HepG2 (cell line): ENCODE measurements around the gene CCDC142. TPM values are rescaled to one million over a fixed set of nuclear protein-coding genes. Genes with fewer than 3 reads are reported as not detected.

Experiments
- ASH2L ChIP-seq: fragments of 300-600, 200-600 bp; sonication (generic); IDR thresholded peaks from 2 replicates; pipeline ENCODE4 v1.7.0; 2017; ENCODE audit warnings: low read depth, mild to moderate bottlenecking, moderate library complexity, mixed read lengths, low read length; ENCODE audit not compliant: insufficient read length
- FOXA1 ChIP-seq, 2 experiments: fragments of 450-650 bp in 1 of 2; sonication (generic) in 1 of 2; formaldehyde crosslinking in 1 of 2; IDR thresholded peaks; 2 replicates each; pipeline versions ENCODE4 v1.4.0 to v1.6.1; 2016 to 2020; ENCODE audit warnings: missing genetic modification reagents in 1 of 2
- HMG20A ChIP-seq: IDR thresholded peaks from 2 replicates; pipeline ENCODE4 v1.6.1; 2016; ENCODE audit warnings: borderline replicate concordance
- HNRNPK ChIP-seq: fragments of 200-400 bp; formaldehyde crosslinking; IDR thresholded peaks from 2 replicates; pipeline ENCODE4 v1.6.1; 2018; ENCODE audit warnings: low read length, low read depth, moderate library complexity, mild to moderate bottlenecking; ENCODE audit not compliant: poor library complexity, severe bottlenecking
- KMT2B ChIP-seq: IDR thresholded peaks from 2 replicates; pipeline ENCODE4 v1.6.1; 2016; ENCODE audit warnings: missing genetic modification reagents, missing compliant biosample characterization
- MEIS1 ChIP-seq: sonication (generic); formaldehyde crosslinking; IDR thresholded peaks from 2 replicates; pipeline ENCODE4 v1.9.0; 2021; ENCODE audit warnings: mild to moderate bottlenecking, missing genetic modification reagents, moderate library complexity, borderline replicate concordance
- PCBP1 ChIP-seq: fragments of 200-400 bp; formaldehyde crosslinking; IDR thresholded peaks from 2 replicates; pipeline ENCODE4 v1.6.1; 2017; ENCODE audit warnings: mild to moderate bottlenecking, low read depth, low read length, borderline replicate concordance
- SALL2 ChIP-seq: sonication (generic); formaldehyde crosslinking; IDR thresholded peaks from 2 replicates; pipeline ENCODE4 v1.8.1; 2023; ENCODE audit warnings: mild to moderate bottlenecking, missing genetic modification reagents, inconsistent platforms
- SMAD3 ChIP-seq: sonication (generic); formaldehyde crosslinking; IDR thresholded peaks from 2 replicates; pipeline ENCODE4 v1.4.0; 2020; ENCODE audit warnings: missing genetic modification reagents
- YEATS4 ChIP-seq: sonication (generic); formaldehyde crosslinking; IDR thresholded peaks from 2 replicates; pipeline ENCODE4 v1.4.0; 2020; ENCODE audit warnings: missing genetic modification reagents, borderline replicate concordance
- ZNF143 ChIP-seq: sonication (generic); formaldehyde crosslinking; IDR thresholded peaks from 2 replicates; pipeline ENCODE4 v1.4.0; 2020; ENCODE audit warnings: missing genetic modification reagents
- ZNF225 ChIP-seq: sonication (generic); formaldehyde crosslinking; IDR thresholded peaks from 2 replicates; pipeline ENCODE4 v1.4.0; 2020; ENCODE audit warnings: mild to moderate bottlenecking, missing genetic modification reagents
- ZNF431 ChIP-seq: sonication (generic); formaldehyde crosslinking; IDR thresholded peaks from 2 replicates; pipeline ENCODE4 v1.9.0; 2022; ENCODE audit warnings: missing genetic modification reagents, low read depth, mild to moderate bottlenecking, borderline replicate concordance
- ZNF629 ChIP-seq: sonication (generic); formaldehyde crosslinking; conservative IDR thresholded peaks from 2 replicates; pipeline ENCODE4 v1.5.0; 2020; ENCODE audit warnings: missing genetic modification reagents
- ZNF724P ChIP-seq: sonication (generic); formaldehyde crosslinking; IDR thresholded peaks from 2 replicates; pipeline ENCODE4 v1.8.0; 2022; ENCODE audit warnings: missing genetic modification reagents, borderline replicate concordance
- polyA plus RNA-seq, 8 experiments: library from polyadenylated mRNA; depleted of rRNA in 3 of 8; stranded (reverse) in 7 of 8; unstranded in 1 of 8; fragments of >200 nt; fragmentation: Illumina TruSeq in 4 of 8; extraction: Trizol in 4 of 8; gene quantifications; 2 replicates each; pipeline versions ENCODE4 v1.2.1 to v1.2.3, GENCODE V29; 2011 to 2016; ENCODE audit warnings: low read depth in 4 of 8, missing spikeins in 1 of 8, mixed read lengths in 1 of 8; ENCODE audit not compliant: insufficient read depth in 1 of 8
- total RNA-seq, 5 experiments: library from RNA; depleted of rRNA; stranded (reverse); fragments of >200 nt; fragmentation: Illumina TruSeq; extraction: Trizol; gene quantifications; 2 replicates each; pipeline ENCODE4 v1.2.3, GENCODE V29; 2016; ENCODE audit warnings: low read depth in 1 of 5
- TF ChIP-seq, protein P1 (sequence below): IDR thresholded peaks from 2 replicates; pipeline ENCODE4 v1.6.1; 2012; ENCODE audit warnings: inconsistent platforms
- TF ChIP-seq, protein P2 (sequence below): sonication (generic); formaldehyde crosslinking; IDR thresholded peaks from 2 replicates; pipeline ENCODE4 v1.4.0; 2020; ENCODE audit warnings: low read depth, mild to moderate bottlenecking, missing genetic modification reagents
- TF ChIP-seq, protein P3 (sequence below): sonication (generic); formaldehyde crosslinking; IDR thresholded peaks from 2 replicates; pipeline ENCODE4 v1.4.0; 2020; ENCODE audit warnings: missing genetic modification reagents, borderline replicate concordance
- TF ChIP-seq, protein P4 (sequence below): sonication (generic); formaldehyde crosslinking; IDR thresholded peaks from 2 replicates; pipeline ENCODE4 v1.8.1; 2023; ENCODE audit warnings: mild to moderate bottlenecking, missing genetic modification reagents
- TF ChIP-seq, protein P5 (sequence below): sonication (generic); formaldehyde crosslinking; IDR thresholded peaks from 2 replicates; pipeline ENCODE4 v1.4.0; 2020; ENCODE audit warnings: missing genetic modification reagents

CCDC142 gene
- total and polyA plus RNA-seq, 2 of the 13 experiments (the other 11 are each of a cell fraction or from before 2014, with no cell fraction given): 14.7 to 30.4 TPM

DNA sequence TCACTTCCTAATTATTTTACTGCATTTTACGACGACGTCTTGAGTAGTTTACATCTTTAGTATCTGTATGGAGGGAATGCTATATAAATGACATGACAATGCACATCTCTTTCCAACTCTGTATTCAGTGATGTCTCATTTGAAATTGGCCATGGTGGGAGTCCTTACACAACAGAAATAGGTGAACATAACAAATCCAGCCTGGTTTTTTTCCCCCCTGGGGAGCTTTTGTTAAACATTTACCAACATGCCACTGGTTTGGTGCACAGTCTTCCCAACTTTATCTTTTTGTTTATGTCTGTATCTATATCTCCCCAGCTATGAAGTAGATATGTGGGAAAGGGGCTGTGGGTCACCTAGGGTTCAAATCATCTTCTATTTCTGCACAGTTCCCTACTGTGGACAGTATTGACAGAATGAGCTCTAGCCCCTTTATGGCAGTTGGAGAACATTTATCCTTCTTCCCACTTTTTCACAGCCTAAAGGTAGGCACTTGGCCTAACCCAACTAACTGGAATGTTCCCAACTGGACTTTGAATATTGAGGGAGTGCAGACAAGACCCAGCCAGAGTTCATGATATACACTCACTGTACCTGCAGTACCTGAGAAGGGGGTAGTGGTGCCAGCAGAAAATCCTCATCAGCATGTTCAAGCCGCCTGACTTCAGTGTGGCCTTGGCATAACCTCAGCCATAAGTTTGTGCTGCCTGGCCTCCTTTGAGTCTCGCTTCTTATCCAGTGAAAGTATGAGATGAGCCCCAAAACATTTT, 35.4 kb downstream of the CCDC142 start (continued):
- TF ChIP-seq SALL2 (CRISPR knock-in tag): no peak
- TF ChIP-seq, protein P1, sequence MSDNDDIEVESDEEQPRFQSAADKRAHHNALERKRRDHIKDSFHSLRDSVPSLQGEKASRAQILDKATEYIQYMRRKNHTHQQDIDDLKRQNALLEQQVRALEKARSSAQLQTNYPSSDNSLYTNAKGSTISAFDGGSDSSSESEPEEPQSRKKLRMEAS: no peak
- TF ChIP-seq YEATS4 (CRISPR knock-in tag): no peak
- TF ChIP-seq ZNF431 (CRISPR knock-in tag): no peak
- peak; percentile 74; the same call in 1 of the 2 replicates for TF ChIP-seq SMAD3 (CRISPR knock-in tag)
- peak; percentile 62 for TF ChIP-seq HMG20A (CRISPR knock-in tag)
- TF ChIP-seq KMT2B (CRISPR knock-in tag): no peak
- no peak for TF ChIP-seq MEIS1 (CRISPR knock-in tag)
- TF ChIP-seq, protein P2, sequence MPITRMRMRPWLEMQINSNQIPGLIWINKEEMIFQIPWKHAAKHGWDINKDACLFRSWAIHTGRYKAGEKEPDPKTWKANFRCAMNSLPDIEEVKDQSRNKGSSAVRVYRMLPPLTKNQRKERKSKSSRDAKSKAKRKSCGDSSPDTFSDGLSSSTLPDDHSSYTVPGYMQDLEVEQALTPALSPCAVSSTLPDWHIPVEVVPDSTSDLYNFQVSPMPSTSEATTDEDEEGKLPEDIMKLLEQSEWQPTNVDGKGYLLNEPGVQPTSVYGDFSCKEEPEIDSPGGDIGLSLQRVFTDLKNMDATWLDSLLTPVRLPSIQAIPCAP (CRISPR knock-in tag): no peak
- no peak for TF ChIP-seq ZNF629 (CRISPR knock-in tag)
- TF ChIP-seq PCBP1: no peak
- TF ChIP-seq, protein P3, sequence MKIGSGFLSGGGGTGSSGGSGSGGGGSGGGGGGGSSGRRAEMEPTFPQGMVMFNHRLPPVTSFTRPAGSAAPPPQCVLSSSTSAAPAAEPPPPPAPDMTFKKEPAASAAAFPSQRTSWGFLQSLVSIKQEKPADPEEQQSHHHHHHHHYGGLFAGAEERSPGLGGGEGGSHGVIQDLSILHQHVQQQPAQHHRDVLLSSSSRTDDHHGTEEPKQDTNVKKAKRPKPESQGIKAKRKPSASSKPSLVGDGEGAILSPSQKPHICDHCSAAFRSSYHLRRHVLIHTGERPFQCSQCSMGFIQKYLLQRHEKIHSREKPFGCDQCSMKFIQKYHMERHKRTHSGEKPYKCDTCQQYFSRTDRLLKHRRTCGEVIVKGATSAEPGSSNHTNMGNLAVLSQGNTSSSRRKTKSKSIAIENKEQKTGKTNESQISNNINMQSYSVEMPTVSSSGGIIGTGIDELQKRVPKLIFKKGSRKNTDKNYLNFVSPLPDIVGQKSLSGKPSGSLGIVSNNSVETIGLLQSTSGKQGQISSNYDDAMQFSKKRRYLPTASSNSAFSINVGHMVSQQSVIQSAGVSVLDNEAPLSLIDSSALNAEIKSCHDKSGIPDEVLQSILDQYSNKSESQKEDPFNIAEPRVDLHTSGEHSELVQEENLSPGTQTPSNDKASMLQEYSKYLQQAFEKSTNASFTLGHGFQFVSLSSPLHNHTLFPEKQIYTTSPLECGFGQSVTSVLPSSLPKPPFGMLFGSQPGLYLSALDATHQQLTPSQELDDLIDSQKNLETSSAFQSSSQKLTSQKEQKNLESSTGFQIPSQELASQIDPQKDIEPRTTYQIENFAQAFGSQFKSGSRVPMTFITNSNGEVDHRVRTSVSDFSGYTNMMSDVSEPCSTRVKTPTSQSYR (CRISPR knock-in tag): peak; percentile 47; the same call in 1 of the 2 replicates
- peak; percentile 97 for TF ChIP-seq ASH2L
- no peak for TF ChIP-seq ZNF225 (CRISPR knock-in tag)
- TF ChIP-seq, protein P4, sequence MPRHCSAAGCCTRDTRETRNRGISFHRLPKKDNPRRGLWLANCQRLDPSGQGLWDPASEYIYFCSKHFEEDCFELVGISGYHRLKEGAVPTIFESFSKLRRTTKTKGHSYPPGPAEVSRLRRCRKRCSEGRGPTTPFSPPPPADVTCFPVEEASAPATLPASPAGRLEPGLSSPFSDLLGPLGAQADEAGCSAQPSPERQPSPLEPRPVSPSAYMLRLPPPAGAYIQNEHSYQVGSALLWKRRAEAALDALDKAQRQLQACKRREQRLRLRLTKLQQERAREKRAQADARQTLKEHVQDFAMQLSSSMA (CRISPR knock-in tag): no peak
- TF ChIP-seq HNRNPK: no peak
- TF ChIP-seq, protein P5, sequence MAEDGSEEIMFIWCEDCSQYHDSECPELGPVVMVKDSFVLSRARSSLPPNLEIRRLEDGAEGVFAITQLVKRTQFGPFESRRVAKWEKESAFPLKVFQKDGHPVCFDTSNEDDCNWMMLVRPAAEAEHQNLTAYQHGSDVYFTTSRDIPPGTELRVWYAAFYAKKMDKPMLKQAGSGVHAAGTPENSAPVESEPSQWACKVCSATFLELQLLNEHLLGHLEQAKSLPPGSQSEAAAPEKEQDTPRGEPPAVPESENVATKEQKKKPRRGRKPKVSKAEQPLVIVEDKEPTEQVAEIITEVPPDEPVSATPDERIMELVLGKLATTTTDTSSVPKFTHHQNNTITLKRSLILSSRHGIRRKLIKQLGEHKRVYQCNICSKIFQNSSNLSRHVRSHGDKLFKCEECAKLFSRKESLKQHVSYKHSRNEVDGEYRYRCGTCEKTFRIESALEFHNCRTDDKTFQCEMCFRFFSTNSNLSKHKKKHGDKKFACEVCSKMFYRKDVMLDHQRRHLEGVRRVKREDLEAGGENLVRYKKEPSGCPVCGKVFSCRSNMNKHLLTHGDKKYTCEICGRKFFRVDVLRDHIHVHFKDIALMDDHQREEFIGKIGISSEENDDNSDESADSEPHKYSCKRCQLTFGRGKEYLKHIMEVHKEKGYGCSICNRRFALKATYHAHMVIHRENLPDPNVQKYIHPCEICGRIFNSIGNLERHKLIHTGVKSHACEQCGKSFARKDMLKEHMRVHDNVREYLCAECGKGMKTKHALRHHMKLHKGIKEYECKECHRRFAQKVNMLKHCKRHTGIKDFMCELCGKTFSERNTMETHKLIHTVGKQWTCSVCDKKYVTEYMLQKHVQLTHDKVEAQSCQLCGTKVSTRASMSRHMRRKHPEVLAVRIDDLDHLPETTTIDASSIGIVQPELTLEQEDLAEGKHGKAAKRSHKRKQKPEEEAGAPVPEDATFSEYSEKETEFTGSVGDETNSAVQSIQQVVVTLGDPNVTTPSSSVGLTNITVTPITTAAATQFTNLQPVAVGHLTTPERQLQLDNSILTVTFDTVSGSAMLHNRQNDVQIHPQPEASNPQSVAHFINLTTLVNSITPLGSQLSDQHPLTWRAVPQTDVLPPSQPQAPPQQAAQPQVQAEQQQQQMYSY: no peak
- TF ChIP-seq ZNF724P: no peak
- TF ChIP-seq FOXA1 (IDR thresholded peaks at IDR 0.05): no peak
- no peak for TF ChIP-seq FOXA1 (CRISPR knock-in tag; IDR thresholded peaks at IDR 0.05)
- TF ChIP-seq ZNF143 (CRISPR knock-in tag): no peak
